Endothelial cell of umbilical vein (primary cell): Measurements from ENCODE around the gene CEACAM4. TPM values are rescaled to one million over a fixed set of nuclear protein-coding genes. Genes with fewer than 3 reads are reported as not detected.

ENCODE experiments used
- BruUV-seq: library from RNA; stranded (reverse); fragments of 400-500 nt; replicated peaks from 2 replicates; lab custom pipeline; 2021; lab: Mats Ljungman, UMichigan
- CTCF ChIA-PET: fragments of 300-600, 350-600 bp; sonication (Branson Sonifier 250); formaldehyde crosslinking; loops from one replicate; lab custom pipeline; 2021; ENCODE audit warnings: antibody characterized with exemption, inconsistent platforms; lab: Charles Lee
- POLR2A ChIA-PET: fragments of 300-600, 350-600 bp; sonication (Branson Sonifier 250); formaldehyde crosslinking; loops from one replicate; lab custom pipeline; 2021; ENCODE audit warnings: antibody characterized with exemption, inconsistent platforms; lab: Charles Lee
- DNase-seq: peaks from one replicate; pipeline ENCODE4 v3.0.0-alpha.2; 2011; ENCODE audit warnings: low read depth, low spot score
- FAIRE-seq: peaks from 2 replicates; lab custom pipeline; 2011; peaks lifted over from hg19 to GRCh38; lab: Jason Lieb, UNC
- H2AFZ ChIP-seq: 2 replicates; pipeline ENCODE4 v1.6.0; 2012; ENCODE audit warnings: low read depth, low read length, control low read depth, inconsistent platforms
- H3K27ac ChIP-seq: 2 replicates; pipeline ENCODE4 v1.5.1; 2011; ENCODE audit warnings: low read depth, mild to moderate bottlenecking, control low read depth, low read length, moderate library complexity; ENCODE audit not compliant: insufficient read depth
- H3K27me3 ChIP-seq, 2 experiments: 2 replicates each; pipeline versions ENCODE4 v1.6.0 to v1.6.1; 2011; ENCODE audit warnings: low read length in 2 of 2, mixed read lengths in 1 of 2; ENCODE audit not compliant: control insufficient read depth in 2 of 2, insufficient read depth in 2 of 2
- H3K36me3 ChIP-seq, 2 experiments: 2 replicates in 1 of 2; 3 replicates in 1 of 2; pipeline ENCODE4 v1.5.1; 2011; ENCODE audit warnings: low read length in 2 of 2, mild to moderate bottlenecking in 1 of 2, moderate library complexity in 1 of 2; ENCODE audit not compliant: control insufficient read depth in 2 of 2, insufficient read depth in 2 of 2; ENCODE audit errors: extremely low read depth in 1 of 2
- H3K4me1 ChIP-seq: 3 replicates; pipeline ENCODE4 v1.5.1; 2011; ENCODE audit warnings: mild to moderate bottlenecking, low read length; ENCODE audit not compliant: control insufficient read depth, insufficient read depth; ENCODE audit errors: extremely low read depth
- H3K4me2 ChIP-seq: 2 replicates; pipeline ENCODE4 v1.6.1; 2011; ENCODE audit warnings: low read length, control low read depth, mixed read lengths; ENCODE audit not compliant: insufficient read depth
- H3K4me3 ChIP-seq, 3 experiments: fragments of 200-600 bp in 1 of 3; sonication (generic), shearing (Covaris generic) in 1 of 3; replicated peaks in 1 of 3; 2 replicates each; pipeline ENCODE4 v1.5.1; 2011 to 2016; ENCODE audit warnings: control low read depth in 3 of 3, low read length in 3 of 3, mild to moderate bottlenecking in 2 of 3, inconsistent platforms in 1 of 3, low read depth in 1 of 3, moderate library complexity in 1 of 3; ENCODE audit not compliant: insufficient read depth in 1 of 3
- H3K79me2 ChIP-seq: 2 replicates; pipeline ENCODE4 v1.6.0; 2012; ENCODE audit warnings: low read length, inconsistent platforms; ENCODE audit not compliant: control insufficient read depth, insufficient read depth
- H3K9ac ChIP-seq: replicated peaks from 2 replicates; pipeline ENCODE3; 2011; ENCODE audit warnings: low read length, control low read depth; ENCODE audit not compliant: insufficient read depth; ENCODE audit errors: extremely low read depth
- H3K9me1 ChIP-seq: replicated peaks from 3 replicates; pipeline ENCODE4 v1.6.0; 2011; ENCODE audit warnings: mild to moderate bottlenecking, low read length; ENCODE audit not compliant: control insufficient read depth, insufficient read depth; ENCODE audit errors: extremely low read depth
- H3K9me3 ChIP-seq: replicated peaks from 2 replicates; pipeline ENCODE4 v1.5.1; 2012; ENCODE audit warnings: low read length, inconsistent platforms; ENCODE audit not compliant: control insufficient read depth, insufficient read depth
- H4K20me1 ChIP-seq: replicated peaks from 2 replicates; pipeline ENCODE3; 2011; ENCODE audit warnings: mild to moderate bottlenecking, low read length; ENCODE audit not compliant: control insufficient read depth, insufficient read depth; ENCODE audit errors: extremely low read depth
- EZH2 ChIP-seq: IDR thresholded peaks from 2 replicates; pipeline ENCODE4 v1.6.1; 2012; ENCODE audit warnings: borderline replicate concordance, low read depth, mild to moderate bottlenecking, moderate library complexity, low read length, inconsistent platforms; ENCODE audit not compliant: severe bottlenecking
- FOS ChIP-seq: IDR thresholded peaks from 2 replicates; pipeline ENCODE4 v1.6.1; 2011; ENCODE audit warnings: mild to moderate bottlenecking, low read length, moderate library complexity, borderline replicate concordance; ENCODE audit not compliant: insufficient read depth
- JUN ChIP-seq: IDR thresholded peaks from 2 replicates; pipeline ENCODE4 v1.6.1; 2011; ENCODE audit warnings: borderline replicate concordance, low read depth; ENCODE audit not compliant: insufficient read length, insufficient read depth
- MYC ChIP-seq: IDR thresholded peaks from one replicate; pipeline ENCODE4 v1.6.1; 2011; ENCODE audit warnings: mild to moderate bottlenecking, low read depth, low read length
- POLR2A ChIP-seq: IDR thresholded peaks from 2 replicates; pipeline ENCODE4 v1.6.1; 2012; ENCODE audit warnings: low read depth, mild to moderate bottlenecking, control low read depth, low read length
- dilution Hi-C: fragments of 300-500 bp; cut with MboI; formaldehyde crosslinking; loops from one replicate; pipeline ENCODE4 v1.15.0; 2019; ENCODE audit warnings: low sequenced_read_pairs; ENCODE audit not compliant: extremely low pct_ligation_motif_present
- intact Hi-C: fragments of 100-400 bp; cut with micrococcal nuclease; formaldehyde crosslinking; loops from one replicate; pipeline ENCODE4 v1.10.0; 2022
- polyA plus RNA-seq, 4 experiments: library from polyadenylated mRNA; depleted of rRNA in 3 of 4; stranded (reverse) in 3 of 4; unstranded in 1 of 4; fragments of >200 nt; gene quantifications; 2 replicates each; pipeline versions ENCODE4 v1.2.1 to v1.2.3, GENCODE V29; 2011 to 2012; ENCODE audit warnings: missing spikeins in 1 of 4
- total RNA-seq: library from RNA; stranded (reverse); gene quantifications from 2 replicates; pipeline ENCODE4 v1.2.3, GENCODE V29; 2021
- TF ChIP-seq, protein P1 (sequence below): IDR thresholded peaks from 2 replicates; pipeline ENCODE4 v1.6.1; 2011; ENCODE audit not compliant: insufficient read depth, insufficient read length
- TF ChIP-seq, protein P2 (sequence below), 2 donors: IDR thresholded peaks; 1 replicate in 1 of 2; 2 replicates in 1 of 2; pipeline ENCODE4 v1.5.1; 2011; ENCODE audit warnings: low read length in 2 of 2, mild to moderate bottlenecking in 2 of 2, moderate library complexity in 2 of 2, control low read depth in 1 of 2, inconsistent platforms in 1 of 2, low read depth in 1 of 2; ENCODE audit not compliant: insufficient read depth in 1 of 2; ENCODE audit errors: extremely low read depth in 1 of 2

The CEACAM4 gene
- total and polyA plus RNA-seq, 2 donors (not counting 3 experiments of a cell fraction or from before 2014, with no cell fraction given): not detected

DNA sequence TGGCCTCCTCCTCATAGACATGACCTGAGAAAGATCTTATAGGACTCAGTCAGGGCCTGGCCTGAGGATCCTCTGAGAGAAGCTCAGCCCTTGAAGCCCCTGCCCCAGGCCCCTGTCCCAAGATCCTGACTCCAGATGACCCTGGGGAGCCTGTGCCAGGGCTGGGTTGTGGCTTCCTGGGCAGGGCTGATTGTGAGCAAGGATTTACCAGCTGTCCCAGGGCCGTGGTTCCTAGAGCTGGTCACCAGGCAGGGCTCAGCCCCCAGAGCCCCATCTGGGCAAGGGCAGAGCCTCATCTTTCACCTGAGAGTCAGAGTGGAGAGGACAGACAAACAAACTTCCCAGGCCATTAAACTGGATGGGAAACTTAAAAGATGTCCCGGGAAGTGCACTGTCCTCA is 49.0 kb downstream of the CEACAM4 start:
- POLR2A ChIA-PET: no interaction called here
- Histone ChIP-seq H3K27me3 (peaks cover 4 to 15% of the 10 kb centered on the region in 2 experiments), H2AFZ (no peak overlapping the region), H3K9me1 (no peaks in the 10 kb centered on the region), H3K9ac (no peak overlapping the region), H3K4me1 (no peaks in the 10 kb centered on the region), H3K9me3 (no peaks in the 10 kb centered on the region), H3K79me2 (no peaks in the 10 kb centered on the region), H4K20me1 (no peaks in the 10 kb centered on the region), H3K4me3 (no peak overlapping the region), H3K4me2 (no peak overlapping the region), H3K27ac (no peak overlapping the region), H3K36me3 (no peaks in the 10 kb centered on the region)
- intact Hi-C loops: no loop called here
- DNase-seq: no peak
- no peak for FAIRE-seq
- TF ChIP-seq, protein P1, sequence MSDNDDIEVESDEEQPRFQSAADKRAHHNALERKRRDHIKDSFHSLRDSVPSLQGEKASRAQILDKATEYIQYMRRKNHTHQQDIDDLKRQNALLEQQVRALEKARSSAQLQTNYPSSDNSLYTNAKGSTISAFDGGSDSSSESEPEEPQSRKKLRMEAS: no peak
- TF ChIP-seq MYC: no peak
- no peak for TF ChIP-seq EZH2
- TF ChIP-seq POLR2A: no peak
- no peak for TF ChIP-seq JUN
- TF ChIP-seq, protein P2, sequence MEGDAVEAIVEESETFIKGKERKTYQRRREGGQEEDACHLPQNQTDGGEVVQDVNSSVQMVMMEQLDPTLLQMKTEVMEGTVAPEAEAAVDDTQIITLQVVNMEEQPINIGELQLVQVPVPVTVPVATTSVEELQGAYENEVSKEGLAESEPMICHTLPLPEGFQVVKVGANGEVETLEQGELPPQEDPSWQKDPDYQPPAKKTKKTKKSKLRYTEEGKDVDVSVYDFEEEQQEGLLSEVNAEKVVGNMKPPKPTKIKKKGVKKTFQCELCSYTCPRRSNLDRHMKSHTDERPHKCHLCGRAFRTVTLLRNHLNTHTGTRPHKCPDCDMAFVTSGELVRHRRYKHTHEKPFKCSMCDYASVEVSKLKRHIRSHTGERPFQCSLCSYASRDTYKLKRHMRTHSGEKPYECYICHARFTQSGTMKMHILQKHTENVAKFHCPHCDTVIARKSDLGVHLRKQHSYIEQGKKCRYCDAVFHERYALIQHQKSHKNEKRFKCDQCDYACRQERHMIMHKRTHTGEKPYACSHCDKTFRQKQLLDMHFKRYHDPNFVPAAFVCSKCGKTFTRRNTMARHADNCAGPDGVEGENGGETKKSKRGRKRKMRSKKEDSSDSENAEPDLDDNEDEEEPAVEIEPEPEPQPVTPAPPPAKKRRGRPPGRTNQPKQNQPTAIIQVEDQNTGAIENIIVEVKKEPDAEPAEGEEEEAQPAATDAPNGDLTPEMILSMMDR (IDR thresholded peaks at IDR 0.05; ENCODE audit: extremely low read depth in 1 of 2, insufficient read depth in 1 of 2, low read depth in 1 of 2, low read length in 2 of 2): no peak
- TF ChIP-seq FOS: no peak
- dilution Hi-C loops: no loop called here
- BruUV-seq: no TSS peak
- CTCF ChIA-PET: no interaction called here
